Psoas muscle (tissue), 8 donors: ENCODE data around the gene SDHAF1. TPM values are rescaled to one million over a fixed set of nuclear protein-coding genes. Genes with fewer than 3 reads are reported as not detected.
"Not testable (repeated sequence)": the region's sequence is repeated elsewhere in the genome, so short reads cannot be mapped to it uniquely, and the experiment has no call there.

Source experiments
- ATAC-seq, 4 donors: fragments of 200-7000 bp; cut with Tn5 transposase; one replicate each; pipeline ENCODE4 v1.9.1; 2020; ENCODE audit warnings: moderate library complexity in 3 of 4, mild to moderate bottlenecking in 2 of 4
- DNase-seq, 2 donors: peaks; one replicate each; pipeline ENCODE4 v3.0.0-alpha.2; 2020
- H3K27ac ChIP-seq: fragments of 200-600 bp; one replicate; pipeline ENCODE4 v1.8.0; 2022
- H3K27me3 ChIP-seq, 3 donors: fragments of 200-600 bp in 1 of 3; one replicate each; pipeline versions ENCODE4 v1.6.1 to v1.8.0; 2013 to 2022; ENCODE audit warnings: low read length in 2 of 3, mild to moderate bottlenecking in 2 of 3, moderate library complexity in 1 of 3; ENCODE audit not compliant: insufficient read depth in 3 of 3
- H3K36me3 ChIP-seq, 2 donors: fragments of 200-600 bp in 1 of 2; one replicate each; pipeline versions ENCODE4 v1.6.1 to v1.8.0; 2013 to 2022; ENCODE audit warnings: low read depth in 1 of 2, mild to moderate bottlenecking in 1 of 2, moderate library complexity in 1 of 2; ENCODE audit not compliant: insufficient read depth in 1 of 2
- H3K4me1 ChIP-seq: fragments of 200-600 bp; one replicate; pipeline ENCODE4 v1.8.0; 2022
- H3K4me3 ChIP-seq: fragments of 200-600 bp; one replicate; pipeline ENCODE4 v1.8.0; 2022; ENCODE audit warnings: mild to moderate bottlenecking
- H3K9me3 ChIP-seq: fragments of 200-600 bp; one replicate; pipeline ENCODE4 v1.8.0; 2022
- CTCF ChIP-seq: fragments of 200-600 bp; IDR thresholded peaks from one replicate; pipeline ENCODE4 v1.8.0; 2022; ENCODE audit warnings: antibody characterized with exemption
- WGBS, 3 donors: extraction: QIAGEN DNeasy Blood & Tissue Kit; methylation state at CpG; one replicate each; pipeline versions ENCODE4 v1.1.6 to v1.1.7; 2013; 5-methylcytosine and 5-hydroxymethylcytosine counted together
- intact Hi-C, 2 donors: fragments of 100-400 bp; cut with DNase I; formaldehyde crosslinking; loops; one replicate each; pipeline versions ENCODE4 v1.11.0 to v1.14.2; 2022
- long read RNA-seq, 2 donors: library from polyadenylated mRNA; unstranded; transcript quantifications; one replicate each; pipeline ENCODE4 v2.0.0, GENCODE V29; 2021
- polyA plus RNA-seq, 3 donors: library from polyadenylated mRNA; stranded (reverse); fragments of 200-250 nt; gene quantifications; one replicate each; pipeline ENCODE4 v1.2.3, GENCODE V29; 2013
- total RNA-seq, 4 donors: library from RNA; stranded (reverse); fragmentation: NEBNext Ultra II Directional in 2 of 4; extraction: Animal tissue kit (Norgen Biotek cat#: 25700) in 2 of 4; gene quantifications; one replicate each; pipeline versions ENCODE4 v1.2.1 to v1.2.4, GENCODE V29; 2021 to 2023
- donor health status: healthy with polysubstance abuse.
- donor health status: DM: no; HTN: no; CAD: no; lungs with moderate emphysema.
- donor health status: Bipolar disorder and iron deficiency.
- donor health status: healthy.
- donor health status: DM: yes; HTN: yes; CAD: no.
- donor health status: DM: no; HTN: no; CAD: no.
- donor health status: DM: no; HTN: no; CAD: no.
- donor health status: DM: yes; HTN: yes; CAD: no.

SDHAF1 gene
- total RNA-seq (10 to 100 TPM in 2 of 4 donors, 1 to 10 TPM in 2; 7.2 to 17.3 (median 12.2) TPM), polyA plus RNA-seq (10 to 100 TPM; 12.7 to 33.3 (median 19.7) TPM)
- long read RNA-seq, donor 1, transcript SDHAF1-201 (1 exons, 1,117 nt) = major isoform, 11 of 11 reads
- long read RNA-seq, donor 1, partial matches to known transcripts = 0 of 11 reads
- long read RNA-seq, donor 1, other reads (novel, unspliced or antisense) = 0 of 11 reads
- long read RNA-seq, donor 2, transcript SDHAF1-201 (1 exons, 1,117 nt) = major isoform, 45 of 45 reads
- long read RNA-seq, donor 2, partial matches to known transcripts = 0 of 45 reads
- long read RNA-seq, donor 2, other reads (novel, unspliced or antisense) = 0 of 45 reads

- Histone ChIP-seq H3K4me1 (peaks cover 26% of the 10 kb centered on the region), H3K27me3 (no peaks in the 10 kb centered on the region), H3K4me3 (peak within 1 kb of the TSS; percentile 97), H3K27ac (peak within 1 kb of the TSS; percentile 92), H3K36me3 (peaks cover 0 to 22% of the 10 kb centered on the region in 2 donors), H3K9me3 (no peaks in the 10 kb centered on the region)
- peak; percentile 98 to 99 for DNase-seq
- intact Hi-C loops = loop anchor here in 1 of 2 donors (2.0 to 10.0 kb wide), 2 partner anchors 59 to 119 kb away; partner anchors contain the start of genes OVOL3, POLR2I, TBCB and THAP8
- no peak for TF ChIP-seq CTCF
- ATAC-seq = peak; percentile 94 to 98 (median 97)
- 0 to 1% (median 1%) methylated on average over 86 to 97 of the region's 97 CpGs for WGBS, 3 donors
These were observed at the start of gene SDHAF1 for GRCh38 chr19:35995048-35995993. Gene SDHAF1, plus strand, starts transcription at chr19:35995188. Its CDS starts 87 bp downstream, at chr19:35995275.

- intact Hi-C loops = no loop called here
- Histone ChIP-seq H3K27ac (no peak overlapping the region), H3K36me3 (peaks cover 0 to 38% of the 10 kb centered on the region in 2 donors), H3K4me3 (no peak overlapping the region), H3K4me1 (no peaks in the 10 kb centered on the region), H3K27me3 (no peaks in the 10 kb centered on the region), H3K9me3 (no peaks in the 10 kb centered on the region)
- no peak for ATAC-seq
- TF ChIP-seq CTCF = no peak
- WGBS, 3 donors = 86 to 93% (median 90%) methylated on average over 4 of the region's 4 CpGs
- no peak for DNase-seq
These were observed 48.8 kb upstream of the SDHAF1 start for GRCh38 chr19:35946203-35946602.

GRCh38 chr19:35949131-35949530 is 45.9 kb upstream of the SDHAF1 start:
- 25 to 30% (median 27%) methylated on average over 2 of the region's 2 CpGs for WGBS, 3 donors
- Histone ChIP-seq H3K36me3 (peaks cover 0 to 14% of the 10 kb centered on the region in 2 donors), H3K9me3 (no peaks in the 10 kb centered on the region), H3K27ac (no peak overlapping the region), H3K4me1 (no peaks in the 10 kb centered on the region), H3K27me3 (no peaks in the 10 kb centered on the region), H3K4me3 (no peak overlapping the region)
- intact Hi-C loops = no loop called here
- no peak for ATAC-seq
- no peak for DNase-seq
- no peak for TF ChIP-seq CTCF

- H3K27ac ChIP-seq = no peak overlapping the region
- WGBS, 3 donors = 70 to 77% (median 71%) methylated on average over 6 of the region's 6 CpGs
- TF ChIP-seq CTCF = no peak
- H3K9me3 ChIP-seq = no peaks in the 10 kb centered on the region
- no peak for ATAC-seq
- peaks cover 0 to 33% (median 16%) of the 10 kb centered on the region in 3 donors for H3K27me3 ChIP-seq
- intact Hi-C loops = no loop called here
- H3K36me3 ChIP-seq = no peaks in the 10 kb centered on the region
- no peak overlapping the region for H3K4me3 ChIP-seq
- H3K4me1 ChIP-seq = no peaks in the 10 kb centered on the region
- DNase-seq = no peak
These were observed 38.9 kb upstream of the SDHAF1 start for GRCh38 chr19:35955881-35956634.

GRCh38 chr19:35957411-35957810 is 37.6 kb upstream of the SDHAF1 start:
- 71 to 72% (median 71%) methylated on average over 8 of the region's 8 CpGs for WGBS, 3 donors
- H3K4me1 ChIP-seq, DNase-seq, intact Hi-C loops, H3K27ac ChIP-seq, ATAC-seq, H3K4me3 ChIP-seq, H3K9me3 ChIP-seq, H3K36me3 ChIP-seq: not testable (repeated sequence)
- H3K27me3 ChIP-seq = peaks cover 0 to 37% (median 16%) of the 10 kb centered on the region in 3 donors
